Endothelial cell of umbilical vein (primary cell): ENCODE measurements around the gene EME2. TPM values are rescaled to one million over a fixed set of nuclear protein-coding genes. Genes with fewer than 3 reads are reported as not detected.

Experiments used
- microRNA-seq: library from miRNA; unstranded; fragments of <30 nt; microRNA quantifications from one replicate; pipeline ENCODE4 v1.2.0, GENCODE V29; 2021; ENCODE audit warnings: borderline number of aligned reads, borderline replicate concordance
- polyA plus RNA-seq, 4 experiments: library from polyadenylated mRNA; depleted of rRNA in 3 of 4; stranded (reverse) in 3 of 4; unstranded in 1 of 4; fragments of >200 nt; gene quantifications; 2 replicates each; pipeline versions ENCODE4 v1.2.1 to v1.2.3, GENCODE V29; 2011 to 2012; ENCODE audit warnings: missing spikeins in 1 of 4
- small RNA-seq: library from RNA; depleted of rRNA; stranded (forward); fragments of <200 nt; gene quantifications from one replicate; pipeline ENCODE3, GENCODE V24; 2012; ENCODE audit warnings: low replicate concordance, low read depth; ENCODE audit not compliant: insufficient read depth, insufficient read length
- total RNA-seq: library from RNA; stranded (reverse); gene quantifications from 2 replicates; pipeline ENCODE4 v1.2.3, GENCODE V29; 2021

The EME2 gene
- total and polyA plus RNA-seq, 2 donors (not counting 3 experiments of a cell fraction or from before 2014, with no cell fraction given): 9.7 to 21.4 TPM

Small RNA genes within 50 kb of the gene (microRNA-seq; reads per million reads assigned to microRNA genes)
- 2.7 reads per million for gene MIR3177

Small RNA genes within 50 kb of the gene (small RNA-seq; reads per million reads assigned to genes)
- gene MIR3177: not detected

Other genes starting within 250 kb of the EME2 start
- 32.5 and 37.5 TPM in 2 replicates for gene TMEM204, start 239.1 kb upstream of the EME2 start, total RNA-seq
- 50.7 and 68.8 TPM in 2 replicates for gene TMEM204, start 239.1 kb upstream of the EME2 start, polyA plus RNA-seq
- 16.6 and 18.9 TPM in 2 replicates for gene IFT140, start 160.7 kb upstream of the EME2 start, total RNA-seq
- 8.8 and 9.5 TPM in 2 replicates for gene IFT140, start 160.7 kb upstream of the EME2 start, polyA plus RNA-seq
- 28.9 and 30.8 TPM in 2 replicates for gene CRAMP1, start 160.4 kb upstream of the EME2 start, total RNA-seq
- 20.2 and 21.5 TPM in 2 replicates for gene CRAMP1, start 160.4 kb upstream of the EME2 start, polyA plus RNA-seq
- gene JPT2, start 94.5 kb upstream of the EME2 start, total RNA-seq: 86.5 and 93.3 TPM in 2 replicates
- gene JPT2, start 94.5 kb upstream of the EME2 start, polyA plus RNA-seq: 30.4 and 35.8 TPM in 2 replicates
- gene MAPK8IP3, start 66.6 kb upstream of the EME2 start, total RNA-seq: 92.2 and 95.0 TPM in 2 replicates
- 40.7 and 48.6 TPM in 2 replicates for gene MAPK8IP3, start 66.6 kb upstream of the EME2 start, polyA plus RNA-seq
- 32.0 and 38.2 TPM in 2 replicates for gene NME3, start 1.3 kb upstream of the EME2 start, total RNA-seq
- gene NME3, start 1.3 kb upstream of the EME2 start, polyA plus RNA-seq: 74.4 and 133 TPM in 2 replicates
- 85.2 and 102 TPM in 2 replicates for gene MRPS34, start 324 bp downstream of the EME2 start, total RNA-seq
- 82.1 and 93.8 TPM in 2 replicates for gene MRPS34, start 324 bp downstream of the EME2 start, polyA plus RNA-seq
- 39.0 and 40.5 TPM in 2 replicates for gene SPSB3, start 9.8 kb downstream of the EME2 start, total RNA-seq
- gene SPSB3, start 9.8 kb downstream of the EME2 start, polyA plus RNA-seq: 86.2 and 107 TPM in 2 replicates
- 55.0 and 58.2 TPM in 2 replicates for gene NUBP2, start 10.2 kb downstream of the EME2 start, total RNA-seq
- gene NUBP2, start 10.2 kb downstream of the EME2 start, polyA plus RNA-seq: 69.6 and 85.4 TPM in 2 replicates
- not detected in 2 replicates for gene IGFALS, start 20.9 kb downstream of the EME2 start, total RNA-seq
- gene IGFALS, start 20.9 kb downstream of the EME2 start, polyA plus RNA-seq: 0.03 TPM in 1 of 2 replicates, not detected in the other
- 54.3 and 56.4 TPM in 2 replicates for gene HAGH, start 54.0 kb downstream of the EME2 start, total RNA-seq
- 84.2 and 122 TPM in 2 replicates for gene HAGH, start 54.0 kb downstream of the EME2 start, polyA plus RNA-seq
- 27.9 and 44.8 TPM in 2 replicates for gene FAHD1, start 54.4 kb downstream of the EME2 start, total RNA-seq
- gene FAHD1, start 54.4 kb downstream of the EME2 start, polyA plus RNA-seq: 69.2 and 85.0 TPM in 2 replicates
- gene MEIOB, start 99.4 kb downstream of the EME2 start, total RNA-seq: not detected in 2 replicates
- 0.04 TPM in 1 of 2 replicates, not detected in the other for gene MEIOB, start 99.4 kb downstream of the EME2 start, polyA plus RNA-seq
- not detected in 2 replicates for gene HS3ST6, start 145.6 kb downstream of the EME2 start, total RNA-seq
- not detected in 2 replicates for gene HS3ST6, start 145.6 kb downstream of the EME2 start, polyA plus RNA-seq
- gene MSRB1, start 170.4 kb downstream of the EME2 start, total RNA-seq: 20.7 and 25.0 TPM in 2 replicates
- gene MSRB1, start 170.4 kb downstream of the EME2 start, polyA plus RNA-seq: 42.1 and 54.6 TPM in 2 replicates
- gene RPL3L, start 181.9 kb downstream of the EME2 start, total RNA-seq: not detected in 2 replicates
- gene RPL3L, start 181.9 kb downstream of the EME2 start, polyA plus RNA-seq: not detected in 2 replicates
- 124 and 144 TPM in 2 replicates for gene NDUFB10, start 186.7 kb downstream of the EME2 start, total RNA-seq
- 167 and 192 TPM in 2 replicates for gene NDUFB10, start 186.7 kb downstream of the EME2 start, polyA plus RNA-seq
- 2,793 and 3,036 TPM in 2 replicates for gene RPS2, start 192.0 kb downstream of the EME2 start, total RNA-seq
- gene RPS2, start 192.0 kb downstream of the EME2 start, polyA plus RNA-seq: 9,021 and 12,733 TPM in 2 replicates
- not detected in 2 replicates for gene RNF151, start 194.0 kb downstream of the EME2 start, total RNA-seq
- not detected in 2 replicates for gene RNF151, start 194.0 kb downstream of the EME2 start, polyA plus RNA-seq
- gene TBL3, start 199.2 kb downstream of the EME2 start, total RNA-seq: 42.2 and 42.3 TPM in 2 replicates
- 77.1 and 80.6 TPM in 2 replicates for gene TBL3, start 199.2 kb downstream of the EME2 start, polyA plus RNA-seq
- gene NOXO1, start 208.7 kb downstream of the EME2 start, total RNA-seq: 0.60 TPM in 1 of 2 replicates, not detected in the other
- gene NOXO1, start 208.7 kb downstream of the EME2 start, polyA plus RNA-seq: 0.37 and 0.40 TPM in 2 replicates
- gene GFER, start 211.4 kb downstream of the EME2 start, total RNA-seq: 29.9 and 30.5 TPM in 2 replicates
- 13.7 and 26.0 TPM in 2 replicates for gene GFER, start 211.4 kb downstream of the EME2 start, polyA plus RNA-seq
- gene SYNGR3, start 217.2 kb downstream of the EME2 start, total RNA-seq: 0.81 and 0.95 TPM in 2 replicates
- gene SYNGR3, start 217.2 kb downstream of the EME2 start, polyA plus RNA-seq: 1.4 and 2.6 TPM in 2 replicates
- 60.5 and 67.0 TPM in 2 replicates for gene ZNF598, start 237.0 kb downstream of the EME2 start, total RNA-seq
- gene ZNF598, start 237.0 kb downstream of the EME2 start, polyA plus RNA-seq: 43.3 TPM in 2 replicates
- gene NPW, start 247.0 kb downstream of the EME2 start, total RNA-seq: 3.3 and 3.9 TPM in 2 replicates
- 0.84 and 1.8 TPM in 2 replicates for gene NPW, start 247.0 kb downstream of the EME2 start, polyA plus RNA-seq